Prostate gland (tissue), 2 donors: ENCODE data around the gene WWOX. TPM values are rescaled to one million over a fixed set of nuclear protein-coding genes. Genes with fewer than 3 reads are reported as not detected.

Experiments
- DNase-seq: peaks from one replicate; pipeline ENCODE4 v3.0.0-alpha.2; 2019; ENCODE audit warnings: low spot score
- H3K27ac ChIP-seq, 2 donors: fragments of 200-600 bp; sonication (generic); 2 replicates each; pipeline ENCODE4 v1.5.1; 2017 to 2019
- H3K27me3 ChIP-seq: fragments of 200-600 bp; sonication (generic); replicated peaks from 2 replicates; pipeline ENCODE4 v1.5.1; 2019; ENCODE audit not compliant: insufficient read depth
- H3K36me3 ChIP-seq, 2 donors: fragments of 200-600 bp; sonication (generic); 1 replicate in 1 of 2; 2 replicates in 1 of 2; pipeline versions ENCODE4 v1.5.1 to v1.8.1; 2017 to 2019
- H3K4me1 ChIP-seq: fragments of 200-600 bp; sonication (generic); replicated peaks from 2 replicates; pipeline ENCODE4 v1.5.1; 2019
- H3K4me3 ChIP-seq, 2 donors: fragments of 200-600 bp; sonication (generic); 2 replicates each; pipeline ENCODE4 v1.5.1; 2017 to 2019
- H3K9me3 ChIP-seq: fragments of 200-600 bp; sonication (generic); 2 replicates; pipeline ENCODE4 v1.5.1; 2017
- POLR2A ChIP-seq: fragments of 450-650 bp; IDR thresholded peaks from one replicate; pipeline ENCODE4 v1.6.1; 2016; ENCODE audit warnings: antibody characterized with exemption, mild to moderate bottlenecking
- POLR2AphosphoS5 ChIP-seq: sonication (generic); formaldehyde crosslinking; IDR thresholded peaks from one replicate; pipeline ENCODE4 v1.6.1; 2017; ENCODE audit warnings: antibody characterized with exemption
- WGBS: methylation state at CpG from one replicate; pipeline ENCODE4 v1.1.5; 2018; 5-methylcytosine and 5-hydroxymethylcytosine counted together
- intact Hi-C: fragments of 100-400 bp; cut with DNase I; formaldehyde crosslinking; loops from one replicate; pipeline ENCODE4 v1.14.2; 2022
- total RNA-seq, 2 donors: library from RNA; depleted of rRNA; stranded (reverse); fragments of >200 nt; gene quantifications; one replicate each; pipeline ENCODE4 v1.1.0, GENCODE V29; 2016
- TF ChIP-seq, protein P1 (sequence below), 4 experiments: fragments of 200-600 bp in 2 of 4; fragments of 450-650 bp in 2 of 4; sonication (generic) in 2 of 4; IDR thresholded peaks; 1 replicate in 3 of 4; 2 replicates in 1 of 4; pipeline ENCODE4 v1.5.1; 2016 to 2019; ENCODE audit warnings: antibody characterized with exemption in 4 of 4, mild to moderate bottlenecking in 2 of 4, moderate library complexity in 2 of 4

WWOX gene
- total RNA-seq, 2 donors from 2014 or later: 93.2 to 99.4 TPM

DNA sequence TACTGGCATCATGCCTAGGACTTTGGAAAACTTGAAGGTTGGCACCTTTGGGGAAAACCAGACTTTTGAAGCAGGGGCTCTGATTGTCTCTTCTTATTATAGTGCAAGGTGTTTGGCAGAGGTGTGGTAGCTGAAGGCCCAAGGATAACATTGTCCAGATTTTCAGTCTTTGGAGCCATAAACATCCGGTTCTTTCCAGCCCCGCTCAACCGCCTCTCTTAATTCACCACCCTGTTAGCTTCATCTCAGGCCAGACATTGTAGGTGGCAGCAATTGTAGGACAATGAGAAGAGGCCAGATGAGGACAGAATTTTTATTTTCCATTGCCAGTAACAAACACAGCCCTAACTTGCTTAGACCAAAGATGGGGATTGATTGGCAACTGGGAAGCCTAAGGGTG lies 851.3 kb downstream of the WWOX start:
- Histone ChIP-seq H3K27ac (no peak overlapping the region), H3K36me3 (no peaks in the 10 kb centered on the region), H3K4me3 (no peak overlapping the region), H3K27me3 (no peaks in the 10 kb centered on the region), H3K9me3 (no peaks in the 10 kb centered on the region), H3K4me1 (no peaks in the 10 kb centered on the region)
- DNase-seq: no peak
- TF ChIP-seq, protein P1, sequence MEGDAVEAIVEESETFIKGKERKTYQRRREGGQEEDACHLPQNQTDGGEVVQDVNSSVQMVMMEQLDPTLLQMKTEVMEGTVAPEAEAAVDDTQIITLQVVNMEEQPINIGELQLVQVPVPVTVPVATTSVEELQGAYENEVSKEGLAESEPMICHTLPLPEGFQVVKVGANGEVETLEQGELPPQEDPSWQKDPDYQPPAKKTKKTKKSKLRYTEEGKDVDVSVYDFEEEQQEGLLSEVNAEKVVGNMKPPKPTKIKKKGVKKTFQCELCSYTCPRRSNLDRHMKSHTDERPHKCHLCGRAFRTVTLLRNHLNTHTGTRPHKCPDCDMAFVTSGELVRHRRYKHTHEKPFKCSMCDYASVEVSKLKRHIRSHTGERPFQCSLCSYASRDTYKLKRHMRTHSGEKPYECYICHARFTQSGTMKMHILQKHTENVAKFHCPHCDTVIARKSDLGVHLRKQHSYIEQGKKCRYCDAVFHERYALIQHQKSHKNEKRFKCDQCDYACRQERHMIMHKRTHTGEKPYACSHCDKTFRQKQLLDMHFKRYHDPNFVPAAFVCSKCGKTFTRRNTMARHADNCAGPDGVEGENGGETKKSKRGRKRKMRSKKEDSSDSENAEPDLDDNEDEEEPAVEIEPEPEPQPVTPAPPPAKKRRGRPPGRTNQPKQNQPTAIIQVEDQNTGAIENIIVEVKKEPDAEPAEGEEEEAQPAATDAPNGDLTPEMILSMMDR (IDR thresholded peaks at IDR 0.05): no peak
- TF ChIP-seq POLR2AphosphoS5 (no peak), POLR2A (no peak)
- intact Hi-C loops: no loop called here
- 55% methylated on average over 3 of the region's 3 CpGs for WGBS

DNA sequence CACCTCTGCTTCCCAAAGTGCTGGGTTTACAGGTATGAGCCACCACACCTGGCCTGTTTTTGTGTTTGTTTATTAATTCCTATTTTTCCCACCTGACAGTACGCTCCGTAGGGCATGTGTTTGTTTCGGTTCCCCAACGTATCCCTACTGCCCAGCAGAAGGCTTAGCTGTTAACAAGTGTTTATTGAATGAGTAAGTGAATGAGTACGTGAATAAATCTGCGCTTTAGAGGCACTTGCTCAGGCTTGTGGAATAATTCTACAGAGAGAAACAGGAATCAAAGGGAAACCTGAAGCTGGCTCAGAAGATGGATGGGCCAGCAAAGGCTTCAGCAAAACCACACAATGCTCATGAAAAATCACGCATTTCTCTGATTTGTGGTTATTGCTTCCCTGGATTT lies 853.2 kb downstream of the WWOX start:
- Histone ChIP-seq H3K27ac (no peak overlapping the region), H3K4me1 (no peaks in the 10 kb centered on the region), H3K4me3 (no peak overlapping the region), H3K27me3 (no peaks in the 10 kb centered on the region), H3K36me3 (no peaks in the 10 kb centered on the region), H3K9me3 (no peaks in the 10 kb centered on the region)
- no peak for DNase-seq
- intact Hi-C loops: no loop called here
- no peak for TF ChIP-seq POLR2AphosphoS5
- no peak for TF ChIP-seq POLR2A
- TF ChIP-seq, protein P1 (IDR thresholded peaks at IDR 0.05): no peak
- 81% methylated on average over 7 of the region's 7 CpGs for WGBS

DNA sequence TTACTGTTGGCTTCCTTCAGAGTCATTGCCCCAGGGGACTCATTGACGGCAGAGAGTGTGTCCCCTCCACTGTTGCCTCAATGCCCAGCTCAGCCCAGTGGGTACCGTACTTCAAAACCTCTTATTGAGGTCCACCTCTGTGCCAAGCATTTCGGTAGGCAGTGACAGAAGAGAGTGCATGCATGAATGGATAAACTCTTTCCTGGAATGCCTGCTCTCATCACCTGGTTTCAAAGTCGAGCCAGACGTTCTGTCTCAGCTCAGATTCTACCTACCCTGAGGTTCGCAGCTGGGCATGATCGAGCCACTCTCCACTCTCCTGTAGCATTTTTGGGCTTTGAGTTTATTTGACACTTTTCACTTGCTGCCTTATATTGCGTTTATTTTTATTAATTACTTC lies 854.1 kb downstream of the WWOX start:
- Histone ChIP-seq H3K27ac (no peak overlapping the region), H3K27me3 (no peaks in the 10 kb centered on the region), H3K36me3 (no peaks in the 10 kb centered on the region), H3K4me3 (no peak overlapping the region), H3K4me1 (no peaks in the 10 kb centered on the region), H3K9me3 (no peaks in the 10 kb centered on the region)
- 93% methylated on average over 8 of the region's 8 CpGs for WGBS
- TF ChIP-seq POLR2A (no peak), POLR2AphosphoS5 (no peak)
- TF ChIP-seq, protein P1 (IDR thresholded peaks at IDR 0.05): no peak
- intact Hi-C loops: no loop called here
- DNase-seq: no peak

DNA sequence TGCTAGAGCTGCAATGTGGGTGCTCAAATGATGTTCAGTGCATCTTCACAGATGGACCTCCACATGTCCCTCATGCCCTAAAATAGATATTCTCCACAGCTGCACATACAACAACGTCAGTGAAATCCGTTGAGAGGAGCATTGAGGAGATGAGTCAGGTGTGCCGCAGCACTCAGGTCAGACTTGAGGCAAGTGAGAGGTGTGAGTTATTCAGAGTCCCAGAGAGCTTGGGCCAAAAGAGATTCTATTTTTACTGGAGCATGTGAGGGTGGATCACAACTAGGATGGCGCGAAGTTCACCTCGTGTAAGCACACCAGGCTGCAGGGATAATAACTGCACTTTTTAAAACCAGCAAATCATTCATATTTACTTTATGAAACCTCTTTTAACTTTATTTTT lies 855.8 kb downstream of the WWOX start:
- H3K4me3 ChIP-seq: no peak overlapping the region
- no peak overlapping the region for H3K27ac ChIP-seq
- intact Hi-C loops: no loop called here
- no peaks in the 10 kb centered on the region for H3K36me3 ChIP-seq
- DNase-seq: no peak
- TF ChIP-seq, protein P1 (IDR thresholded peaks at IDR 0.05): no peak
- TF ChIP-seq POLR2AphosphoS5 (no peak), POLR2A (no peak)
- H3K9me3 ChIP-seq: no peaks in the 10 kb centered on the region
- 94% methylated on average over 6 of the region's 6 CpGs for WGBS
- no peaks in the 10 kb centered on the region for H3K27me3 ChIP-seq
- H3K4me1 ChIP-seq: no peaks in the 10 kb centered on the region

DNA sequence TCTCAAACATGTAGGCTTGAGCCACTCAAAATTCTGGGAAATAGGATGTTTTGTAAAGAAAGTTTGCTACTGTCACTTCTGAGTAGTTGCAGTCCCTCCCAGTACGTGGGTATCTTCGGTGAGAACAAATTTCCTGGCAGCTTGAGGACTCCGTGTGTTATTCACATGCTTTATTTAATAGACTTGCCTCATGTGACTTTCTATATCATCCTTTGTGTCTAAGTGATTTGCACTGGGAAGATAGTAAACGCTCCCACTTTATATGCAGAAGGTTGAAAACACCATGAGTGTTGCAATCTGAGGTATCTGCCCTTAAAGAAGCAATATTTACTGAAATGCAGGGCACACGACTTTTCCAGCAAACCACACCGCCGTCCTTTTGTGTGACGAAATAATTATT lies 857.4 kb downstream of the WWOX start:
- DNase-seq: no peak
- WGBS: 48% methylated on average over 8 of the region's 8 CpGs
- Histone ChIP-seq H3K36me3 (no peaks in the 10 kb centered on the region), H3K27me3 (no peaks in the 10 kb centered on the region), H3K9me3 (no peaks in the 10 kb centered on the region), H3K4me3 (no peak overlapping the region), H3K27ac (no peak overlapping the region), H3K4me1 (no peaks in the 10 kb centered on the region)
- intact Hi-C loops: no loop called here
- TF ChIP-seq, protein P1 (IDR thresholded peaks at IDR 0.05): no peak
- TF ChIP-seq POLR2A (no peak), POLR2AphosphoS5 (no peak)
